ENCODE results near the gene LRRC8B. TPM values are rescaled to one million over a fixed set of nuclear protein-coding genes. Genes with fewer than 3 reads are reported as not detected.

The LRRC8B gene
- total RNA-seq, 1 experiment from 2014 or later, result 9.7 TPM

GRCh38 chr1:89646259-89646658 is 121.6 kb downstream of the LRRC8B start:
- POLR2A ChIA-PET, result no interaction called here

More at GRCh38 chr1:89646259-89646658, 121.6 kb downstream of the LRRC8B start:
- H3K4me1 Mint-ChIP-seq (ENCODE audit: insufficient read depth, unreplicated experiment), result no peaks in the 10 kb centered on the region
- BruUV-seq (replicated peaks), result no TSS peak
- no peaks in the 10 kb centered on the region for H3K36me3 Mint-ChIP-seq (ENCODE audit: insufficient read depth, unreplicated experiment)
- TF ChIP-seq CTCF (IDR thresholded peaks at IDR 0.05; ENCODE audit: unreplicated experiment), result no peak
- intact Hi-C loops (cut with micrococcal nuclease), result no loop called here
- no peak overlapping the region for H3K27ac Mint-ChIP-seq (ENCODE audit: low read depth, unreplicated experiment)
- H3K4me3 Mint-ChIP-seq (ENCODE audit: unreplicated experiment), result no peak overlapping the region
- H3K9me3 Mint-ChIP-seq (ENCODE audit: unreplicated experiment), result peaks cover 8% of the 10 kb centered on the region
- no peak for DNase-seq (ENCODE audit: unreplicated experiment)
- no peaks in the 10 kb centered on the region for H3K27me3 Mint-ChIP-seq (ENCODE audit: insufficient read depth, unreplicated experiment)
- CTCF ChIA-PET, result interaction anchor here (0.6 kb wide), 2 partner anchors 12 to 49 kb away, joined by 3 to 5 read pairs; no protein-coding TSS in a partner anchor

Other genes with a start within 250 kb of the LRRC8B start
- gene GBP6, start 160.8 kb upstream of the LRRC8B start, total RNA-seq (2022), result not detected in 2 replicates
- gene LRRC8C, start 108.3 kb downstream of the LRRC8B start, total RNA-seq (2022), result 4.4 TPM in 2 replicates

All from MCF 10A (cell line).